KOPT-K1 (cell line): ENCODE measurements around the gene C10orf95.
A peak's percentile ranks its signal among the peaks of the same experiment; 100 is the strongest.
"Not testable (repeated sequence)": the region's sequence is repeated elsewhere in the genome, so short reads cannot be mapped to it uniquely, and the experiment has no call there.

Experiments used
- H3K27ac ChIP-seq: fragments of 200-600 bp; sonication (generic); 2 replicates; pipeline ENCODE4 v1.5.1; 2016; ENCODE audit warnings: antibody characterized with exemption, mild to moderate bottlenecking, low read depth, low read length; ENCODE audit not compliant: poor library complexity, severe bottlenecking
- H3K36me3 ChIP-seq: fragments of 200-600 bp; sonication (generic); 2 replicates; pipeline ENCODE4 v1.5.1; 2017; ENCODE audit warnings: antibody characterized with exemption, mild to moderate bottlenecking, low read length, moderate library complexity; ENCODE audit not compliant: insufficient read depth
- H3K9me3 ChIP-seq: fragments of 200-600 bp; sonication (generic); 2 replicates; pipeline ENCODE4 v1.5.1; 2017; ENCODE audit warnings: antibody characterized with exemption, low read length, mild to moderate bottlenecking; ENCODE audit not compliant: insufficient read depth, poor library complexity, severe bottlenecking

The C10orf95 gene

GRCh38 chr10:102454662-102455487 is 3.5 kb upstream of the C10orf95 start:
- not testable (repeated sequence) for H3K9me3 ChIP-seq, H3K27ac ChIP-seq
- H3K36me3 ChIP-seq = peaks cover 51% of the 10 kb centered on the region

GRCh38 chr10:102453502-102453901 is 2.2 kb upstream of the C10orf95 start:
- no peaks in the 10 kb centered on the region for H3K9me3 ChIP-seq
- H3K27ac ChIP-seq = no peak overlapping the region
- peaks cover 51% of the 10 kb centered on the region for H3K36me3 ChIP-seq

GRCh38 chr10:102452672-102453340 is 1.5 kb upstream of the C10orf95 start:
- peaks cover 51% of the 10 kb centered on the region for H3K36me3 ChIP-seq
- no peaks in the 10 kb centered on the region for H3K9me3 ChIP-seq
- H3K27ac ChIP-seq = no peak overlapping the region

- H3K27ac ChIP-seq = peak overlapping the region; percentile 83
- peaks cover 39% of the 10 kb centered on the region for H3K36me3 ChIP-seq
- no peaks in the 10 kb centered on the region for H3K9me3 ChIP-seq
These were observed 804 bp downstream of the C10orf95 start for GRCh38 chr10:102450374-102451104.

- peaks cover 36% of the 10 kb centered on the region for H3K36me3 ChIP-seq
- H3K27ac ChIP-seq = peak overlapping the region; percentile 83
- no peaks in the 10 kb centered on the region for H3K9me3 ChIP-seq
These were observed 1.3 kb downstream of the C10orf95 start for GRCh38 chr10:102450124-102450373.

GRCh38 chr10:102449321-102450123 is 1.8 kb downstream of the C10orf95 start:
- Histone ChIP-seq H3K36me3 (peaks cover 30% of the 10 kb centered on the region), H3K27ac (peak overlapping the region; percentile 83), H3K9me3 (no peaks in the 10 kb centered on the region)

- no peaks in the 10 kb centered on the region for H3K9me3 ChIP-seq
- H3K36me3 ChIP-seq = no peaks in the 10 kb centered on the region
- no peak overlapping the region for H3K27ac ChIP-seq
These were observed 6.5 kb downstream of the C10orf95 start for GRCh38 chr10:102444851-102445250.

GRCh38 chr10:102438374-102438773 is 13.0 kb downstream of the C10orf95 start:
- Histone ChIP-seq H3K27ac (no peak overlapping the region), H3K9me3 (no peaks in the 10 kb centered on the region)

GRCh38 chr10:102437515-102437914 is 13.8 kb downstream of the C10orf95 start:
- Histone ChIP-seq H3K36me3 (no peaks in the 10 kb centered on the region; the same call in 1 of the 2 replicates), H3K9me3 (no peaks in the 10 kb centered on the region), H3K27ac (no peak overlapping the region)

More at GRCh38 chr10:102438374-102438773, 13.0 kb downstream of the C10orf95 start:
- H3K36me3 ChIP-seq = no peaks in the 10 kb centered on the region; the same call in 1 of the 2 replicates

GRCh38 chr10:102436312-102436711 is 15.0 kb downstream of the C10orf95 start:
- Histone ChIP-seq H3K9me3 (no peaks in the 10 kb centered on the region), H3K36me3 (no peaks in the 10 kb centered on the region; the same call in 1 of the 2 replicates), H3K27ac (peak overlapping the region; percentile 70)

- Histone ChIP-seq H3K36me3 (no peaks in the 10 kb centered on the region; the same call in 1 of the 2 replicates), H3K9me3 (no peaks in the 10 kb centered on the region), H3K27ac (peak overlapping the region; percentile 70)
These were observed 15.7 kb downstream of the C10orf95 start for GRCh38 chr10:102435529-102436233.

GRCh38 chr10:102435133-102435497 is 16.2 kb downstream of the C10orf95 start:
- Histone ChIP-seq H3K36me3 (no peaks in the 10 kb centered on the region; the same call in 1 of the 2 replicates), H3K9me3 (no peaks in the 10 kb centered on the region), H3K27ac (peak overlapping the region; percentile 70)

- no peaks in the 10 kb centered on the region for H3K9me3 ChIP-seq
- H3K36me3 ChIP-seq = no peaks in the 10 kb centered on the region; the same call in 1 of the 2 replicates
- H3K27ac ChIP-seq = peak overlapping the region; percentile 70
These were observed 16.8 kb downstream of the C10orf95 start for GRCh38 chr10:102434394-102435132.
